HG02943 (cell line): ENCODE results near the gene LRRC28.
"Not testable (repeated sequence)": the region's sequence is repeated elsewhere in the genome, so short reads cannot be mapped to it uniquely, and the experiment has no call there.

ENCODE experiments used
- ATAC-seq: cut with Tn5 transposase; IDR thresholded peaks from one replicate; pipeline ENCODE4 v1.9.1; 2021; ENCODE audit warnings: mild to moderate bottlenecking, low read depth, moderate library complexity; ENCODE audit not compliant: unreplicated experiment

LRRC28 gene

DNA sequence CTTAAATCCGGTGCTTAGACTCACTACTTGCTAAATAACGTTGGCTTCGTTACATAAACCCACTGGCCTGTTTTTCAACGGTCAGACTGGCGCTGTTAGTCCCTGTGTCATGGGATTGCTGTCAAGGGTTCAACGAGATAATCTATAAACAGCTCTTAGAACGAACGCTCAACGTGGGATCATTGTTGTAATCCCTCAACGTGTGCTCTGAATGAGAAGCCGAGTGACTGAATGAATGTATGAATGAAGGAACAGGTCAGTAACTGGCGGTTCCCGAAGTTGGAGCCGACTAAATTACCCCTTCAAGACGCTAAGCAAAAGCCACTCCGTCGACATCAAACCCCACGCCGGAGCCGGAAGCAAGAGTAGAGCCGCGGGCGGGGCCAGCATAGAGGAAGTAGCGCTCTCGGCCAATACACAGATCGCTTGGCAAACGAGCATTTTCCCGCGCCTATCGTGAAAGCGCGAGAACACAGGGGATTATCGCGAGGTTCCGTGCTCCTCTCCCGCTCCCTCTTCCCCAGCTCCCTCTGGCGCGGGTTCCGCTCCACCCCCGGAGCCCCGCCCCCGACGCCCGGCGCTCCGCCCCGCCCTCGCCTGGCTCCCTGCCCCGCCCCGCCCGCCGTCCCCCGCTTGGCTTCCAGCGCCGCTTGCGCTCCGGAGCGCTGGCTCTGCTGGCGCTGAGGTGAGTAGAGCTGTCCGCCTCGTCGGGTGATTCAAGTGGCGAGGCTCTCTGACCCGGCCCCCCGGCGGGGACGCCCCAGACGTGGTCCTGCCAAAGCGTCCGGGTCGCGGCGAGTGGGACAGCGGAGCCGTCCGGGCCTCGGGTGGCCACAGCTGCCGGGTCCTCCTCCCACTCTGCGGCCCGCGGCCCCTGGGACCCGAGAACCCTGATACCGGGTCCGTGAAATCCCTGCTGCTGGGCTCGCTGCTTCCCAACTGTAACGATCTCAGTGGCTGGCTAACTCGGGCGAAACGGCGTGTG is at the start of gene LRRC28:
Gene LRRC28 (plus strand): TSS at position 625 of the 985 bp plus-strand sequence. CDS start 4,477 bp downstream, outside the sequence.
- ATAC-seq, result peak; percentile 95

DNA sequence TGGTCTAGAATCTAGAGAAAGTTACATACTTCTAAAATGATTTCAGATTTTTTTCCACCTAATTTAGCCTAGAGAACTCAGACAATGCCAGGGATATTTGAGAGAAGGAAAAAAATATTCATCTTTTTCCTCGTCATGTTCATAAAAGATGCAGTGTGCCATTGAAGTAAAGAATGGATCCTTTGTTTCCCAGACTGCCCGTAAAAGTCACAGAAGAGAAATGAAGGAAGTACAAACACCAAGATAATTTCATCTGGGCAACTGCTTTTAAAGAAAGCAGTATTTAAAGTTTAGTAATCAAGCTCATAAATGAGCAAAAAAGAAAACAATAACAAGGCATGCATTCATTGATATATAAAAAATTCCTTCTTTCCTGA is 49.1 kb upstream of the LRRC28 start:
- ATAC-seq, result no peak

DNA sequence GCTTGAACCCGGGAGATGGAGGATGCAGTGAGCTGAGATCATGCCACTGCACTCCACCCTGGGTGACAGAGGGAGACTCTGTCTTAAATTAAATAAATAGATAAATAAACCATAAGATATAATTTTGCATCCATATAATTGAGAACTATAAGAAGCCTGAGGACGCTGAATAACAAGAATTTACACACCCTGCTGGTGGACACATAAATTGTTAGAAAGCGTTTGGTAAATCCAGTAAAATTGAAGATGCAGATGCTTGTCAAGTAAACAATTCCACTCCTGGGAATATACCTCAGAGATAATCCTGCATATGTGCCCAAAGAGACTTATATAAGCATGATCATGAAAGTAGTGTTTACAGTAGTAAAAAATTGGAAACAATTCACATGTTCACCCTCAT is 43.6 kb upstream of the LRRC28 start:
- ATAC-seq, result no peak

DNA sequence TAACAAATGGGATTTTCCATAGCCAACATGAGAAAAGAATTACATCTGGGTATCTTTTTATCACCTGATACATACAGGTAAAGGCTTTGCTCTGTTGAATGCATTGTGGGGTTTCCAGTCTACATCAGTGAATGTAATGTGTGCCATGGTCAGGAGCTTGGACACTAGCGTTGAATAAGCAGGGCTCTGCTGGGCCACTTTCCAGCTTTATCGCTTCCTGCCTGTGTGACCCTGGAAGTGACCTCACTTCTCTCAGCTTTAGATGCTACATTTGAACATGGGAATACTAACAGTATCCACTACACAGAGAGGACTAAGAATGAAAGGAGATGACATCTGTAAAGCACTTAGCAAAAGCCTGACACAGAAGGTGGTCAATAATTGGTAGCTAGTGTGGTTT is 42.0 kb upstream of the LRRC28 start:
- ATAC-seq, result no peak

DNA sequence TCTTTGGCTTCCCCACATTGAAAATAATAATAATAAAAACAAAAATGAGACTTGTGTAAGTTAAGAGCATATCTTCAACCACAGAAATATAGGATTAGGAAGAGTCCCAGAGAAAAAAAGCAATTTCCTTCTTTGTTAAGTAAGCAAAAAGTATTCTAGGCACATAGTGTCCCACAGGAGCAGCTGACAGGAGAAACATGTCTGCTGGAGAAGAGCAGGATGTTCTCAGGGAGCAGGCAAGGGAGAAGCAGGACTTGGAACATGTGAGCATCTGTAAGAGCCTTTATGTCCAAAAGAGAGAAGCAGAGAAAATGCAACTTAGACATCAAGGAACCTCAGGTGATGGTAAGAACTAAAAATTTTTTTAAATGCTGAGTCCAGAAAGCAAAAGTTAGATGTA is 40.9 kb upstream of the LRRC28 start:
- ATAC-seq, result no peak

DNA sequence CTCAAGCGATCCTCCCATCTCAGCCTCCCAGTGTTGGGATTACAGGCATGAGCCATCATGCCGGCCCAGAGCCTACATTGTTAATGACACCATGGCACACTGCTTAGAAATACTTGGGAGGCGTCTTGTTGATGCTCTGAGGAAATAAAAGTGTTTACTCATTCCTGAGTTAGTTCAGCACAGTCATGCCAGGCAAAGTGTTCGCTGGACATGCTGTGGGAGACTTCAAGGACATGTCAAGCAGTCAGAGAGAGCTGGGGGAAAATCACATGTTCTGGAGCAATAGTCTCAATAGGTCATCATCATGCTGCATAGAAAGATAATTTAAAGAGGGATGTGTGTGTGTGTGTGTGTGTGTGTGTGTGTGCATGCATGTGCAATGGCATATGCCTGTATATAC is 39.4 kb upstream of the LRRC28 start:
- no peak for ATAC-seq

DNA sequence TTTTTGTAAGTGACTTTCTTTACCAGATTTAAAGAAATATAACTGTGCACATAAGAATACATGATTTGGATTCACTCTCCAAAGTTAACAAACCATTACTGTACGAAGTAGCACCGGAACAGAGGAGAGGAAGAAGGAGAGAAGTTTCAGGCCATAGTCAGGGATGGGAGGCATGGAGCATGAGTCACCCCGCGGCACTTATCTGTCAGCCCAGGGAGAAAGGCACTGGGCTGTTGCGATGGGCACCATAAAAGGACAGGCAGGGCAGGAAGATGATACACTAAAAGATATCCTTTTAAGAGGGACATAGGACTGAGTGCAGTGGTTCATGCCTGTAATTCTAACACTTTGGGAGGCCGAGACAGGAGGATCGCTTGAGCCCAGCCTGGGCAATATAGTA is 38.9 kb upstream of the LRRC28 start:
- ATAC-seq, result no peak

DNA sequence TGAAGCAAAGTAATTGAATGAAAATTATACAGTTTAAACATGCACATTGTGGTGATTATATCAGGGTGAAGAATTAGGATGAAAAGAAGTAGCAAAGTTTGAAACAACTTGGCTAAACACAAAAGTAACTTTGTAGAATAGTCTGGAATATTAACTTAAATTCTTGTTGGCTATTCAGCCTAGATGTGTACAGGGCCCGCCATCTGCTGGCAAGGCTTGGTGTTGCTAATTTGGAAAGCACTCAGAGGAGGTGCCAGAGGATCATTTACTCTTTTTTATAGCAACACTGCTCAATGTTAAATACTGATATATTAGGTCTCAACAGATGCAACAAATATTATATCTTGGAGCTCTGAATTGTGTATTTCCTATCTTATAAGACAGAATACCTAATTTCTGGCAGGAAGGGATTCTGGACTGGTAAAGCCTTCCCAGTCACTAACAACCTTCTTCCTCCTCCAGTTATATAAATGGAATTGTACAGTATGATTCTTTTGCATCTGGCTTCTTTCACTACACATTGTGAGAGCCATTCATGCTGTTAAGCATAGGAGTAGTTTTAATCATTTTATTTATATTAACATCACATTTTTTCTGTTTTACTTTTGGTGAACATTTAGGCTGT is 38.0 kb upstream of the LRRC28 start:
- peak; percentile 71 for ATAC-seq

DNA sequence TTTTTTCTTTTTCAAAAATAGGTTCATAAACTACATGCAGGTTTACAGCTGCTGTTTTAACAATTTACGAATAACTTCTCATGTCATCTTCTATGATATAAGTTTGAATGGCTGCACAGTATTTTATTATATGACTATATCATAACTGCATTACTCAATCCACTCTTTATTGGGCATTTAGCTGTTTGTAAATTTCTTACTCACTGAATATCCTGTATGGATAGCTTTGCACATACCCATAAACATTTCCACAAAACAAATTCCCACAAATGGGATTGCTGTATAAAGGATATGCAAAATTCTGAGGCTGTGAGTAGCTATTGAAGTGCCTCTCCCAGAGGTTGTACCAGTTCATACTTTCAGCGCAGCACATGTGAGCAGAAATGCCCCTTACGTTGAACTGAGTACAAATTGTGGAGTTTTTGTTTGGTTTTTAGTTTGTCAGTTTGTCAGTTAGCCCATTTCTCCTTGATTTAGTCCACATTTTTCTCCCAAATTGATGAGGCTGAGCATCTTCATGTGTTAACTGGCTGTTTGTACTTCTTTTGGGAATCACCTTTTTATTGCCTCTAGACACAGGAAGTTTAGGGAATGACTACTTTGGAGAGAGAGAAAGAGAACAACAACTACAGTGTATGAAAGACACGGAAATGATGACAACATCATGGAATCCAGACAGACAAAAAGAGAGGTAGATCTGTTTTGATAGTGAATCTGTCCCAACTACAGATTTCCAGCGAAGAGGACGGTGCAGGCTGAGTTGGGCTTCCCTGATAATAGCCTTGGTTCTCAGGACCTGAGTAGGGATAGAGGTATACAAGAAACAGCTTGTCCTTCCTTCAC is 26.7 kb upstream of the LRRC28 start:
- ATAC-seq, result no peak

DNA sequence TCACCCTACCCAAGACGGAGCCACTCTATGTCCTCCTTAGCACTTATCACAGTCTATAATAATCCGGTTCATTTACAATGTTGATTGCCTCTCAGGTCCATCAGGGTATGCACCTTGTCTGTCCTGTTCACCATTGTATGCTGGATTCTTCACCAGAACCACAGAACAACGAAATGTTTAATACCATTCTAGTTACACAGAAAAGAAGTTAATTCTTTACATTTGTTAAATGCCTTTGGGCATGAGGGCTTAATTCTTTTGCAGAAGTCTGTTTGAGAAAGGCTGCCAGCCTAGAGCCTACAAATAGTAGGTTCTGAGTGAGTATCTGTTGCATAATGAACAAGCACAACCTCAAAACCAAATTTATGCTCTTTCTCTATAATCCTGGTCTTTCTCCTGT is 24.5 kb upstream of the LRRC28 start:
- ATAC-seq, result no peak

DNA sequence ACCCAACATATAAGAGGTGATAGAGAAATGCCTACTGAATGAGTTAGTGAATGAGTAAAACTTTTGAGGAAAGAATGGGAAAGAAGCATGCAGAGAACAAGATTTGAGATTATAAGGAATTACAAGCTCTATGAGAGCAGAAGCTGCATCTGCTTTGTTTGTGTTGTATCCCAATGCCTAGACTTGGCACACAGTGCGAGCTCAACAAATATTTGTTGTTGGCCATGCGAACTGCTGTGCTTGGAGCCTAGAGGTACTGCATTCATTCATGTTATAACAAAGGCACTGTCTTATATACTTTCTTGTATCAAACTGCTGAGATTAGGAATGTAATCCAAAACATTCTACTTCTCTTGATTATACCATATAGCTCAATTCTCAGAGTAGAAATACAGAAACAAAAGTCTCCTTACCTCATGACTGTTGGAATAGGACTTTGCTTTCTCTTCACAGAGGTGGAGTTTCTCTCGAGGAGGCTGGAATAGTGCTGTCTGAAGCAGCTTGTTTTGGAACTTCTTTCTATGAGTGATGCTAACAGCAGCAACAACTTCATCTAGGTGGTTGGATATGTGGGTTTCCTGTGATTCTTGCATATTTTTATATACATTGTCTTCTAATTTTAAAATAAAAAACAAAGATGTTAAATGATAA is 23.0 kb upstream of the LRRC28 start:
- no peak for ATAC-seq

DNA sequence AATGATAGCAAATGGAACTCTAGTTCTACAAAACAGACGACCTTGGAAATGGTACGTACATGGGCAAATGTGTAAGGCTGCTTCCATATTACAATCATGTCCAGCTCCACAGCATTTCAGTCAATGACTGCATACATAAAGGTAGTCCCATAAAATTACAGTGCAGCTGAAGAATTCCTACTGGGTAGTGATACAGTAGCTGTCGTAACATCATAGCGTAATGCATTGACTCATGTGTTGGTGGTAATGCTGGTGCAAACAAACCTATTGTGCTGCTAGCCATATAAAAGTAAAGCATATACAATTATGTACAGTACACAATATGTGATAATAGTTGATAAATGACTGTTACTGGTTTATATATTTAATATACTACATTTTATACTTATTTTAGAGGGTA is 20.4 kb upstream of the LRRC28 start:
- ATAC-seq, result no peak

DNA sequence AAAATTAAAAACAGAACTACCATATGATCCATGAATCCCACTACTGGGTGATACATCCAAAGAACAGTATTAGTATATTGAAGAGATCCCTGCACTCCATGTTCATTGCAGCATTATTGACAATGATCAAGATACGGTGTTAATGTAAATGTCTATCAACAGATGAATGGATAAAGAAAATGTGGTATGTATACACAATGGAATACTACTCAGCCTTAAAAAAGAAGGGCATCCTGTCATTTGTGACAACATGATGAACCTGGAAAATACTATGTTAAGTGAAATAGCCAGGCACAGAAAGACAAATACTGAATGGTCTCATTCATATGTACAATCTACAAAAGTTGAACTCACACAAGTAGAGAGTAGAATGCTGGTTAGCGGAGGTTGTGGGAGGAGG is 18.5 kb upstream of the LRRC28 start:
- no peak for ATAC-seq

DNA sequence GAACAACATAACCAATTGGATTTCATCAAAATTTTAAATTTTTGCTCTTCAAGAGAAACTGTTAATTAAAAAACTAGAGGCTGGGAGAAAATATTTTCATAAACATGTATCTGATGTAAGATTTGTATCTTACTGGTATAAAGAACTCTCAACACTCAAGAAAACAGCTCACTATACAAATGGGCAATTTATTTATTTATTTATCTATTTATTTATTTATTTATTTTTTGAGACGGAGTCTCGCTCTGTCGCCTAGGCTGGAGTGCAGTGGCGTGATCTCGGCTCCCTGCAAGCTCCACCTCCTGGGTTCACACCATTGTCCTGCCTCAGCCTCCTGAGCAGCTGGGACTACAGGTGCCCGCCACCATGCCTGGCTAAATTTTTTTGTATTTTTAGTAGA is 17.1 kb upstream of the LRRC28 start:
- not testable (repeated sequence) for ATAC-seq

DNA sequence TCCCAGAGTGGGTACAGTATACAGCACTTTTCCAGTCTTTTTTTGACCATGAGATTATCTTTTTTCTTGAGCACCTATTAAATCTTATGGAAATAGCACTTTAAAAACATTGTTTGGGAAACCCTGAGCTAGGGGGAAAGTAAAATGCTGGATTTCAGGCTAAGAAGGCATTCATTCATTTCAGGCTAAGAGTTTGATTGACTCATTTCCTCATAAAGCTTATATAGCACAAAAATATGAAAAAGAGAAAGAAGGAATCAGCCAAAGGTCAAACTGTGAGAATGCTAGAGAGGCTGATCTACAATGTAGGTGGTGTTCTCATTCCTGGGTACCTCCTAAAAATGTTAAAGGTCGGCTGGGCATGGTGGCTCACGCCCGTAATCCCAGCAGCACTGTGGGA is 12.4 kb upstream of the LRRC28 start:
- no peak for ATAC-seq

DNA sequence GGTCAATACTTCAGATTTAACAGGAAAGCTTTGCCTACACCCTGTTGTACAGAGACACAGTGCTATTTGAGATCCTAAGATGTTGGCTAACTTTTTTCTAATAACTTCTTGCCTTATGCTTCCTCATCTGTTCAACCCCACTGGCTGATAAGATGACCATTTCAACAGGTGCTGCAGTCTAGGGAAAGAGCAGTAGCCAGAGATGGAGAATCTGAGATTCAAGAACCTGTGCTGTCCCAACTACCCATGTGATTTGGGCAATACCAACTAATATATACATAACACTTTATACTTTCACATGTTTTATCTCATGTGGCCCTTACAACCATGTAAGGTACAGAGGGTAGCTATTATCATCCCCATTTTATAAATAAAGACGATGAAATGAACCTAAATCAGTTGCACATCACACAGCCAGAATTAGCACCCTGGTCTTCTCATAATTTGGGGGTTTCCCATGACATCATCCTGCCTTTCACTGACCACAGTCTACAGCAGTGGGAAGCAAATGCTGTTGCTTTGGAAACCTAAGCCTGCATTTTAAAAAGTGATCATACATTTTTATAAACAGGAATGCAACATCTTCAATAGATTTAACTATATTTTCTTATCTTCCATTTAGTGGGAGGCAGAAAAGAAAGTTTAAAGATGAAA is 11.6 kb upstream of the LRRC28 start:
- ATAC-seq, result peak; percentile 82

DNA sequence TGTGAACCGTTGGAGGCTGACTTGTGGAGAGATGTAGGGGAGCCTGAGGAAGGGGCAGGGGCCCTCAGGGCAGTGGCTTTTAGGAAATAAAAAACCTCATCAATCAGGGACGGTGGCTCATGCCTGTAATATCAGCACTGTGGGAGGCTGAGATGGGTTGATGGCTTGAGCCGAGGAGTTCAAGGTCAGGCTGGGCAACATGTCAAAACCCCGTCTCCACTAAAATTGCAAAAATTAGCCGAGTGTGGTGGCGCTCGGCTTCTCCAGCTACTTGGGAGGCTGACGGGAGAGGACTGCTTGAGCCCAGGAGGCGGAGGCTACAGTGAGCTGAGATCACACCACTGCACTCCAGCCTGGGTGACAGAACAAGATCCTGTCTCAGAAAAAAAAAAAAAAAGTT is 9.5 kb upstream of the LRRC28 start:
- ATAC-seq, result no peak

DNA sequence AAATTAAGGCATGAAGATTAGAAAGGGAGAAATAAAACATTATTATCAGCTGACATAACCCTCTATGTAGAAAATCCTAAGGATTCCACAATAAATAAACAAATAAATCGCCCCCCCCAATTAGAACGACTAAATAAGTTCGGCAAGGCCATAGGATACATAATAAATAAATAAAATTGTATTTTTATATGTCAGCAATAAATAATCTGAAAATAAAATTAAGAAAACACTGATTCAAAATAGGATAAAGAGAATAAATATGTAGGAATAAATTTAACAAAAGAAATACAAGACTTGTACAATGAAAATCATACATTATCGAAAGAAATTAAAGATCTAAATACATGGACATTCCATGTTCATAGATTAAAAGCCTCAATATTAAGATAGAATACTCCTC is 7.0 kb upstream of the LRRC28 start:
- no peak for ATAC-seq

DNA sequence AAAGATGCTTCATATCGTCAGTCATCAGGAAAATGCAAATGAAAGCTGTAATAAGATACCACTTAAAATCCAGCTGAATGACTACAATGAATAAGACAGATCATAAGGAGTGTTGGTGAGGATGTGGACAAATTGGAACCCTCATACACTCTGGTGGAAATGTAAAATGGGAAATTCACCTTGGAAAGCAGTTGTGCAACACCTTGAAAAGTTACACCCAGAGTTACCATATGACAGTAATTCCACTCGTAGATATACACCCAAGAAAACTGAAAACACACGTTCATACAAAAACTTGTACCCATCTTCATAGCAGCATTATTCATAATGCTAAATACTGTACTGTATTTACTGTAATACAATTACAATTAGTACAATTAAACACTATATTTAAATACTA is 4.2 kb upstream of the LRRC28 start:
- no peak for ATAC-seq
